Left ventricle myocardium inferior (tissue), 1 donor: ENCODE measurements around the gene CNR2. TPM values are rescaled to one million over a fixed set of nuclear protein-coding genes. Genes with fewer than 3 reads are reported as not detected.
A peak's percentile ranks its signal among the peaks of the same experiment; 100 is the strongest.

Source experiments
- DNase-seq: peaks from one replicate; pipeline ENCODE4 v3.0.0-alpha.2; 2020
- H3K27ac ChIP-seq: fragments of 200-600 bp; replicated peaks from 2 replicates; pipeline ENCODE4 v1.8.0; 2021
- H3K27me3 ChIP-seq: fragments of 200-600 bp; 2 replicates; pipeline ENCODE4 v1.8.0; 2021; ENCODE audit warnings: low read depth
- H3K36me3 ChIP-seq: fragments of 200-600 bp; 2 replicates; pipeline ENCODE4 v1.8.0; 2021
- H3K4me1 ChIP-seq: fragments of 200-600 bp; 2 replicates; pipeline ENCODE4 v1.8.0; 2021
- H3K4me3 ChIP-seq: fragments of 200-600 bp; 2 replicates; pipeline ENCODE4 v1.8.0; 2021; ENCODE audit warnings: mild to moderate bottlenecking, moderate library complexity
- H3K9me3 ChIP-seq: fragments of 200-600 bp; replicated peaks from 2 replicates; pipeline ENCODE4 v1.8.0; 2021
- CTCF ChIP-seq: fragments of 200-600 bp; IDR thresholded peaks from 2 replicates; pipeline ENCODE4 v1.8.0; 2021; ENCODE audit warnings: antibody characterized with exemption, mild to moderate bottlenecking, borderline replicate concordance
- intact Hi-C: fragments of 100-400 bp; cut with micrococcal nuclease; formaldehyde crosslinking; loops from one replicate; pipeline ENCODE4 v1.11.0; 2022
- total RNA-seq: library from RNA; stranded (reverse); fragmentation: NEBNext Ultra II Directional; extraction: Animal tissue kit (Norgen Biotek cat#: 25700); gene quantifications from one replicate; pipeline ENCODE4 v1.2.1, GENCODE V29; 2021
- donor health status: DM: no; HTN: yes; CAD: no; lungs with severe emphysema.

Gene CNR2
- total RNA-seq, 1 donor from 2014 or later = not detected

GRCh38 chr1:23867895-23868556, 45.1 kb downstream of the CNR2 start, which contains the start of gene FUCA1:
Gene FUCA1 (minus strand): TSS chr1:23868290. CDS start chr1:23868286, 4 bp downstream.
- peak; percentile 92 for DNase-seq
- H3K27ac ChIP-seq = peak within 1 kb of the TSS; percentile 84
- H3K4me1 ChIP-seq = peaks cover 40% of the 10 kb centered on the region
- H3K4me3 ChIP-seq = peak within 1 kb of the TSS; percentile 89
- H3K36me3 ChIP-seq = peaks cover 21% of the 10 kb centered on the region
- H3K27me3 ChIP-seq = no peaks in the 10 kb centered on the region
- TF ChIP-seq CTCF = peak; percentile 97
- intact Hi-C loops = no loop called here
- no peaks in the 10 kb centered on the region for H3K9me3 ChIP-seq

DNA sequence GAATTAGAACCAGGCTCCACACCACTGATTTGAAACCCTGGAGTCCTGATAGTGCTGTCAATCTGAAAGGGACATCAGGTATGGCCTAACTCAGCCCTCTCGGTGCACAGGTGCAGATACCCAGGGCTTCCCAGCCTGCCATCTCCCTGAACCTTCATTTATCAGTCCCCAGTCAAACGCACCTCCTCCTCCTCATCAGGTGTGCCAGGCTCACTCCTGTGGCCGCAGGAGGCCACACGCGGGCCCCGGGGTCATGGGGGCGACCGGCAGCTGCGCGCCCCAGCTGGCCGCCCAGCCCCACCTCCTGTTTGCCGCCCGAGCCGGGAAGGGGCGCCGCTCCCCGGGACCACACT, 45.6 kb downstream of the CNR2 start:
- no peak for DNase-seq
- Histone ChIP-seq H3K27ac (peak overlapping the region; percentile 84), H3K4me3 (peak overlapping the region; percentile 89), H3K36me3 (peaks cover 26% of the 10 kb centered on the region), H3K9me3 (no peaks in the 10 kb centered on the region), H3K4me1 (peaks cover 40% of the 10 kb centered on the region), H3K27me3 (no peaks in the 10 kb centered on the region)
- TF ChIP-seq CTCF = no peak
- intact Hi-C loops = no loop called here

- DNase-seq = no peak
- peak overlapping the region; percentile 59 for H3K27ac ChIP-seq
- H3K27me3 ChIP-seq = no peaks in the 10 kb centered on the region
- H3K4me1 ChIP-seq = peaks cover 40% of the 10 kb centered on the region
- intact Hi-C loops = no loop called here
- H3K4me3 ChIP-seq = no peak overlapping the region
- no peaks in the 10 kb centered on the region for H3K9me3 ChIP-seq
- no peak for TF ChIP-seq CTCF
- peaks cover 44% of the 10 kb centered on the region for H3K36me3 ChIP-seq
These were observed 47.6 kb downstream of the CNR2 start for GRCh38 chr1:23865543-23865930.

GRCh38 chr1:23864801-23865542, 48.2 kb downstream of the CNR2 start:
- H3K27ac ChIP-seq = peak overlapping the region; percentile 59
- no peaks in the 10 kb centered on the region for H3K27me3 ChIP-seq
- no peak for TF ChIP-seq CTCF
- DNase-seq = no peak
- intact Hi-C loops = no loop called here
- no peak overlapping the region for H3K4me3 ChIP-seq
- peaks cover 40% of the 10 kb centered on the region for H3K4me1 ChIP-seq
- H3K9me3 ChIP-seq = no peaks in the 10 kb centered on the region
- H3K36me3 ChIP-seq = peaks cover 49% of the 10 kb centered on the region

- Histone ChIP-seq H3K36me3 (peaks cover 73% of the 10 kb centered on the region), H3K27ac (no peak overlapping the region), H3K9me3 (no peaks in the 10 kb centered on the region), H3K4me1 (peaks cover 27% of the 10 kb centered on the region), H3K27me3 (no peaks in the 10 kb centered on the region), H3K4me3 (no peak overlapping the region)
- intact Hi-C loops = no loop called here
- no peak for DNase-seq
- TF ChIP-seq CTCF = no peak
These were observed 50.5 kb downstream of the CNR2 start for GRCh38 chr1:23862640-23863039.
